Hepatocyte (in vitro differentiated cells): ENCODE results near the gene ZNF746. TPM values are rescaled to one million over a fixed set of nuclear protein-coding genes. Genes with fewer than 3 reads are reported as not detected.

ENCODE experiments used
- DNase-seq: peaks from one replicate; pipeline ENCODE4 v3.0.0-alpha.2; 2016; ENCODE audit warnings: low spot score
- H2AFZ ChIP-seq: fragments of 200-600 bp; sonication (generic); 2 replicates; pipeline ENCODE4 v1.6.0; 2016; ENCODE audit warnings: antibody characterized with exemption, mild to moderate bottlenecking
- H3K27ac ChIP-seq: fragments of 200-600 bp; sonication (generic); 2 replicates; pipeline ENCODE4 v1.5.1; 2016; ENCODE audit warnings: mild to moderate bottlenecking
- H3K27me3 ChIP-seq: fragments of 200-600 bp; sonication (generic); 2 replicates; pipeline ENCODE4 v1.6.1; 2016
- H3K36me3 ChIP-seq: fragments of 200-600 bp; sonication (generic); replicated peaks from 2 replicates; pipeline ENCODE4 v1.5.1; 2016; ENCODE audit warnings: low read depth; ENCODE audit not compliant: insufficient read depth
- H3K4me1 ChIP-seq: fragments of 200-600 bp; sonication (generic); 2 replicates; pipeline ENCODE4 v1.5.1; 2016; ENCODE audit warnings: mild to moderate bottlenecking, moderate library complexity; ENCODE audit not compliant: insufficient read depth
- H3K4me2 ChIP-seq: fragments of 200-600 bp; sonication (generic); 2 replicates; pipeline ENCODE4 v1.6.0; 2016
- H3K4me3 ChIP-seq: fragments of 200-600 bp; sonication (generic); 2 replicates; pipeline ENCODE4 v1.5.1; 2016; ENCODE audit warnings: mild to moderate bottlenecking
- H3K79me2 ChIP-seq: fragments of 200-600 bp; sonication (generic); 2 replicates; pipeline ENCODE4 v1.6.0; 2017; ENCODE audit warnings: mild to moderate bottlenecking
- H3K9me2 ChIP-seq: fragments of 200-600 bp; sonication (generic); replicated peaks from 2 replicates; pipeline ENCODE4 v1.6.0; 2017; ENCODE audit warnings: mild to moderate bottlenecking; ENCODE audit not compliant: insufficient read depth
- H3K9me3 ChIP-seq: fragments of 200-600 bp; sonication (generic); 2 replicates; pipeline ENCODE4 v1.5.1; 2016; ENCODE audit warnings: low read depth, mild to moderate bottlenecking
- H4K20me1 ChIP-seq: fragments of 200-600 bp; sonication (generic); 2 replicates; pipeline ENCODE4 v1.6.0; 2016; ENCODE audit warnings: mild to moderate bottlenecking; ENCODE audit not compliant: insufficient read depth, poor library complexity, severe bottlenecking
- CTCF ChIP-seq: fragments of 200-600 bp; sonication (generic); IDR thresholded peaks from 2 replicates; pipeline ENCODE4 v1.5.1; 2016; ENCODE audit warnings: antibody characterized with exemption, mild to moderate bottlenecking; ENCODE audit not compliant: poor library complexity
- EZH2 ChIP-seq: fragments of 200-600 bp; sonication (generic); IDR thresholded peaks from 2 replicates; pipeline ENCODE4 v1.6.1; 2016; ENCODE audit warnings: antibody characterized with exemption, mild to moderate bottlenecking, borderline replicate concordance
- EZH2phosphoT487 ChIP-seq: fragments of 200-600 bp; sonication (generic); IDR thresholded peaks from one replicate; pipeline ENCODE4 v1.6.1; 2018; ENCODE audit warnings: antibody characterized with exemption, mild to moderate bottlenecking, low read depth, moderate library complexity; ENCODE audit not compliant: unreplicated experiment, severe bottlenecking
- whole genome bisulfite sequencing: methylation state at CpG from one replicate; pipeline ENCODE4 v1.1.6; 2016; ENCODE audit warnings: low lambda C conversion rate; ENCODE audit errors: missing lambda C conversion rate; 5-methylcytosine and 5-hydroxymethylcytosine counted together
- polyA plus RNA-seq: library from polyadenylated mRNA; unstranded; fragments of >200 nt; fragmentation: Nextera tagmentation; extraction: Ambion mirVana; gene quantifications from 2 replicates; pipeline ENCODE4 v1.2.1, GENCODE V29; 2016
- total RNA-seq: library from RNA; depleted of rRNA; stranded (reverse); fragments of >200 nt; gene quantifications from 2 replicates; pipeline ENCODE4 v1.2.3, GENCODE V29; 2014

Gene ZNF746
- total and polyA plus RNA-seq, 2 experiments from 2014 or later = 12.2 to 15.6 TPM

GRCh38 chr7:149427096-149427680 is 70.4 kb downstream of the ZNF746 start:
- TF ChIP-seq EZH2 (no peak), EZH2phosphoT487 (no peak)
- Histone ChIP-seq H3K4me2 (no peak overlapping the region), H3K9me3 (no peaks in the 10 kb centered on the region), H3K4me1 (no peaks in the 10 kb centered on the region), H3K27me3 (no peaks in the 10 kb centered on the region), H3K36me3 (no peaks in the 10 kb centered on the region), H3K9me2 (no peaks in the 10 kb centered on the region), H3K4me3 (no peak overlapping the region), H3K27ac (no peak overlapping the region), H2AFZ (no peak overlapping the region), H4K20me1 (no peaks in the 10 kb centered on the region), H3K79me2 (no peaks in the 10 kb centered on the region)
- 71% methylated on average over 4 of the region's 4 CpGs for WGBS
- peak; percentile 46 for DNase-seq

GRCh38 chr7:149423449-149424110 is 74.0 kb downstream of the ZNF746 start:
- DNase-seq = no peak
- H3K27ac ChIP-seq = no peak overlapping the region

GRCh38 chr7:149422914-149423301 is 74.7 kb downstream of the ZNF746 start:
- Histone ChIP-seq H3K27ac (peak overlapping the region; percentile 74), H3K9me2 (no peaks in the 10 kb centered on the region), H3K4me3 (peak overlapping the region; percentile 15), H3K27me3 (no peaks in the 10 kb centered on the region), H3K79me2 (no peaks in the 10 kb centered on the region), H4K20me1 (no peaks in the 10 kb centered on the region), H3K36me3 (no peaks in the 10 kb centered on the region), H3K9me3 (no peaks in the 10 kb centered on the region), H3K4me1 (peaks cover 4% of the 10 kb centered on the region), H2AFZ (peak overlapping the region; percentile 98), H3K4me2 (peak overlapping the region; percentile 92)
- TF ChIP-seq EZH2 = no peak
- no peak for TF ChIP-seq EZH2phosphoT487
- TF ChIP-seq CTCF = no peak
- no peak for DNase-seq
- WGBS = 58% methylated on average over 16 of the region's 35 CpGs

More at GRCh38 chr7:149423449-149424110, 74.0 kb downstream of the ZNF746 start:
- WGBS = 90% methylated on average over 24 of the region's 24 CpGs
- Histone ChIP-seq H4K20me1 (no peaks in the 10 kb centered on the region), H3K27me3 (no peaks in the 10 kb centered on the region), H3K36me3 (no peaks in the 10 kb centered on the region), H3K79me2 (no peaks in the 10 kb centered on the region), H2AFZ (no peak overlapping the region), H3K9me2 (no peaks in the 10 kb centered on the region), H3K4me3 (no peak overlapping the region), H3K4me2 (peak overlapping the region; percentile 92), H3K4me1 (peaks cover 4% of the 10 kb centered on the region), H3K9me3 (no peaks in the 10 kb centered on the region)
- TF ChIP-seq CTCF = no peak
- TF ChIP-seq EZH2phosphoT487 = no peak
- TF ChIP-seq EZH2 = no peak

Other genes with a start within 250 kb of the ZNF746 start
- 6.5 and 7.9 TPM in 2 replicates for gene ZNF783, start 235.6 kb downstream of the ZNF746 start, total RNA-seq
- 7.8 and 8.6 TPM in 2 replicates for gene ZNF783, start 235.6 kb downstream of the ZNF746 start, polyA plus RNA-seq
- 4.3 and 5.6 TPM in 2 replicates for gene ZNF777, start 36.7 kb downstream of the ZNF746 start, total RNA-seq
- 13.9 and 14.8 TPM in 2 replicates for gene ZNF777, start 36.7 kb downstream of the ZNF746 start, polyA plus RNA-seq